ENCODE measurements around the gene ABAT.

DNA sequence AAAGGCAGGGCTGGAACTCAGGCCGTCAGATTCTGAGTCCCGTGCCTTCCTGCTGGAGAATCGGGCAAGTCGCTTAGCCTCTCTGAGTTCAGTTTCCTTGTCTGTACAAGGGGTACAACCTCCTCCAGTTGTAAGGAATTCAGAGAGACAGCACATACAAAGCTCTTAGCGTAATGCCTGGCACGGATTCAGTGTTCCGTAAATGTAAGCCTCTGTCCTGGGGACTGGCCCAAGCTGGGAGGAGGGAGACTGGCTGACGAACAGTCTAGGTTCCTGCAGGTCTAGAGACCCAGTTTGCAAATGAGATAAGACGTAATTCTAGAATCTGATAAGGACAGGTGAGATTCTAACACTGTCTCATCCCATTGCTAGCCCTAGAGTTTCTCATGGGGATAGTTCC lies 43.0 kb upstream of the ABAT start:
- TF ChIP-seq, protein P1, sequence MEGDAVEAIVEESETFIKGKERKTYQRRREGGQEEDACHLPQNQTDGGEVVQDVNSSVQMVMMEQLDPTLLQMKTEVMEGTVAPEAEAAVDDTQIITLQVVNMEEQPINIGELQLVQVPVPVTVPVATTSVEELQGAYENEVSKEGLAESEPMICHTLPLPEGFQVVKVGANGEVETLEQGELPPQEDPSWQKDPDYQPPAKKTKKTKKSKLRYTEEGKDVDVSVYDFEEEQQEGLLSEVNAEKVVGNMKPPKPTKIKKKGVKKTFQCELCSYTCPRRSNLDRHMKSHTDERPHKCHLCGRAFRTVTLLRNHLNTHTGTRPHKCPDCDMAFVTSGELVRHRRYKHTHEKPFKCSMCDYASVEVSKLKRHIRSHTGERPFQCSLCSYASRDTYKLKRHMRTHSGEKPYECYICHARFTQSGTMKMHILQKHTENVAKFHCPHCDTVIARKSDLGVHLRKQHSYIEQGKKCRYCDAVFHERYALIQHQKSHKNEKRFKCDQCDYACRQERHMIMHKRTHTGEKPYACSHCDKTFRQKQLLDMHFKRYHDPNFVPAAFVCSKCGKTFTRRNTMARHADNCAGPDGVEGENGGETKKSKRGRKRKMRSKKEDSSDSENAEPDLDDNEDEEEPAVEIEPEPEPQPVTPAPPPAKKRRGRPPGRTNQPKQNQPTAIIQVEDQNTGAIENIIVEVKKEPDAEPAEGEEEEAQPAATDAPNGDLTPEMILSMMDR (IDR thresholded peaks at IDR 0.05), result no peak
- TF ChIP-seq POLR2A (IDR thresholded peaks at IDR 0.05), result no peak

All from right lobe of liver (tissue), 4 donors.